Eye (tissue), 1 donor: ENCODE data around the gene EMP2.
"Not testable (repeated sequence)": the region's sequence is repeated elsewhere in the genome, so short reads cannot be mapped to it uniquely, and the experiment has no call there.

Source experiments
- DNase-seq: peaks from one replicate; pipeline ENCODE4 v3.0.0-alpha.2; 2015

The EMP2 gene

GRCh38 chr16:10547708-10548107 lies 32.7 kb downstream of the EMP2 start:
- DNase-seq, result no peak

- no peak for DNase-seq
Measured at GRCh38 chr16:10543231-10543977, 37.0 kb downstream of the EMP2 start.

GRCh38 chr16:10541366-10541765 lies 39.0 kb downstream of the EMP2 start:
- no peak for DNase-seq

- no peak for DNase-seq
Measured at GRCh38 chr16:10539793-10540192, 40.6 kb downstream of the EMP2 start.

GRCh38 chr16:10539236-10539635 lies 41.2 kb downstream of the EMP2 start:
- peak; percentile 62 for DNase-seq

- no peak for DNase-seq
Measured at GRCh38 chr16:10538583-10538982, 41.8 kb downstream of the EMP2 start.

- no peak for DNase-seq
Measured at GRCh38 chr16:10537946-10538345, 42.5 kb downstream of the EMP2 start.

GRCh38 chr16:10536814-10537389 lies 43.5 kb downstream of the EMP2 start:
- DNase-seq, result no peak

- DNase-seq, result not testable (repeated sequence)
Measured at GRCh38 chr16:10536328-10536727, 44.1 kb downstream of the EMP2 start.

- DNase-seq, result no peak
Measured at GRCh38 chr16:10535461-10535860, 44.9 kb downstream of the EMP2 start.

GRCh38 chr16:10534748-10535147 lies 45.6 kb downstream of the EMP2 start:
- DNase-seq, result no peak

- not testable (repeated sequence) for DNase-seq
Measured at GRCh38 chr16:10533612-10534011, 46.8 kb downstream of the EMP2 start.

GRCh38 chr16:10531582-10531981 lies 48.8 kb downstream of the EMP2 start:
- DNase-seq, result no peak

- DNase-seq, result no peak
Measured at GRCh38 chr16:10530685-10531084, 49.7 kb downstream of the EMP2 start.

GRCh38 chr16:10529895-10530669 lies 50.3 kb downstream of the EMP2 start:
- DNase-seq, result no peak

GRCh38 chr16:10528635-10529034 lies 51.8 kb downstream of the EMP2 start:
- DNase-seq, result no peak

GRCh38 chr16:10526962-10527361 lies 53.4 kb downstream of the EMP2 start:
- no peak for DNase-seq

- no peak for DNase-seq
Measured at GRCh38 chr16:10525214-10525825, 55.1 kb downstream of the EMP2 start.

- DNase-seq, result no peak
Measured at GRCh38 chr16:10522966-10523365, 57.4 kb downstream of the EMP2 start.

GRCh38 chr16:10521681-10522274 lies 58.6 kb downstream of the EMP2 start:
- DNase-seq, result peak; percentile 87

- DNase-seq, result no peak
Measured at GRCh38 chr16:10520869-10521578, 59.4 kb downstream of the EMP2 start.
